GM12878 (cell line): ENCODE results near the gene MEGF11. TPM values are rescaled to one million over a fixed set of nuclear protein-coding genes. Genes with fewer than 3 reads are reported as not detected.

Source experiments
- ATAC-seq: fragments of 200-7000 bp; cut with Tn5 transposase; 3 replicates; pipeline ENCODE4 v1.9.1; 2020; ENCODE audit warnings: mild to moderate bottlenecking, moderate library complexity
- BruUV-seq: library from RNA; stranded (reverse); fragments of 400-500 nt; replicated peaks from 2 replicates; lab custom pipeline; 2021; lab: Mats Ljungman, UMichigan
- CTCF ChIA-PET: fragments of 300-600 bp; sonication (Branson Sonifier 250); formaldehyde crosslinking; extraction: SDS; loops from one replicate; lab custom pipeline; 2021; ENCODE audit warnings: inconsistent platforms; lab: Yijun Ruan, JAX
- POLR2A ChIA-PET: fragments of 350-600 bp; formaldehyde crosslinking; extraction: SDS; loops from one replicate; lab custom pipeline; 2021; ENCODE audit warnings: inconsistent platforms; lab: Charles Lee
- RAD21 ChIA-PET: fragments of 300-600 bp; sonication (Branson Sonifier 250); formaldehyde crosslinking; loops from one replicate; lab custom pipeline; 2023; ENCODE audit warnings: antibody characterized with exemption; ENCODE audit not compliant: unreplicated experiment; lab: Charles Lee
- SMC1A ChIA-PET: fragments of 300-600 bp; sonication (Branson Sonifier 250); formaldehyde crosslinking; loops from one replicate; lab custom pipeline; 2023; ENCODE audit not compliant: unreplicated experiment, uncharacterized antibody; lab: Charles Lee
- DNase-seq: peaks from one replicate; pipeline ENCODE4 v3.0.0-alpha.2; 2011; ENCODE audit warnings: low read depth, low spot score
- FAIRE-seq: peaks from 3 replicates; lab custom pipeline; 2011; peaks lifted over from hg19 to GRCh38; lab: Jason Lieb, UNC
- H2AFZ ChIP-seq: 2 replicates; pipeline ENCODE4 v1.6.0; 2011; ENCODE audit warnings: low read depth, low read length, control low read depth; ENCODE audit not compliant: control insufficient read depth
- H3K27ac ChIP-seq: 2 replicates; pipeline ENCODE4 v1.5.1; 2011; ENCODE audit warnings: control low read depth; ENCODE audit not compliant: control insufficient read depth, insufficient read depth
- H3K27me3 ChIP-seq, 2 experiments: replicated peaks in 1 of 2; 2 replicates each; pipeline versions ENCODE4 v1.6.0 to v1.6.1; 2011; ENCODE audit warnings: low read length in 1 of 2; ENCODE audit not compliant: control insufficient read depth in 2 of 2, insufficient read depth in 2 of 2
- H3K36me3 ChIP-seq, 2 experiments: 2 replicates each; pipeline ENCODE4 v1.5.1; 2011; ENCODE audit warnings: low read length in 1 of 2; ENCODE audit not compliant: control insufficient read depth in 2 of 2, insufficient read depth in 2 of 2
- H3K4me1 ChIP-seq: 2 replicates; pipeline ENCODE4 v1.6.1; 2011; ENCODE audit warnings: mild to moderate bottlenecking, low read length, moderate library complexity, mixed read lengths; ENCODE audit not compliant: control insufficient read depth, insufficient read depth
- H3K4me2 ChIP-seq: 2 replicates; pipeline ENCODE4 v1.6.0; 2011; ENCODE audit warnings: control low read depth; ENCODE audit not compliant: control insufficient read depth, insufficient read depth
- H3K4me3 ChIP-seq: fragments of 200-600 bp; sonication (generic); 2 replicates; pipeline ENCODE4 v1.5.1; 2016
- H3K79me2 ChIP-seq: 2 replicates; pipeline ENCODE4 v1.6.0; 2011; ENCODE audit warnings: low read length; ENCODE audit not compliant: control insufficient read depth, insufficient read depth
- H3K9ac ChIP-seq: 2 replicates; pipeline ENCODE4 v1.8.0; 2011; ENCODE audit warnings: low read length, control low read depth, mixed read lengths; ENCODE audit not compliant: control insufficient read depth, insufficient read depth
- H3K9me3 ChIP-seq: replicated peaks from 3 replicates; pipeline ENCODE4 v1.5.1; 2011; ENCODE audit warnings: mild to moderate bottlenecking, low read length; ENCODE audit not compliant: control insufficient read depth, insufficient read depth
- H4K20me1 ChIP-seq: 2 replicates; pipeline ENCODE4 v1.6.0; 2011; ENCODE audit not compliant: control insufficient read depth, insufficient read depth
- CEBPB ChIP-seq, 2 experiments: fragments of 150-350 bp in 1 of 2; IDR thresholded peaks; 2 replicates each; pipeline ENCODE4 v1.6.1; 2012 to 2014; ENCODE audit warnings: low read depth in 2 of 2, low read length in 2 of 2, borderline replicate concordance in 1 of 2, inconsistent platforms in 1 of 2
- E2F4 ChIP-seq: IDR thresholded peaks from 2 replicates; pipeline ENCODE4 v1.6.1; 2012; ENCODE audit warnings: low read depth, low read length, improper control_type of control experiment
- JUND ChIP-seq: IDR thresholded peaks from 2 replicates; pipeline ENCODE4 v1.6.1; 2012; ENCODE audit warnings: low read depth, mild to moderate bottlenecking, low read length, improper control_type of control experiment, moderate library complexity
- KLF5 ChIP-seq: fragments of 450-650 bp; IDR thresholded peaks from 2 replicates; pipeline ENCODE4 v1.6.1; 2014; ENCODE audit warnings: mild to moderate bottlenecking; ENCODE audit not compliant: partially characterized antibody
- MTA3 ChIP-seq: IDR thresholded peaks from 2 replicates; pipeline ENCODE4 v1.6.1; 2012; ENCODE audit warnings: low read length, inconsistent platforms, borderline replicate concordance
- MXI1 ChIP-seq: fragments of 150-350 bp; IDR thresholded peaks from 2 replicates; pipeline ENCODE4 v1.6.1; 2011; ENCODE audit warnings: low read depth, mild to moderate bottlenecking, inconsistent platforms, low read length, improper control_type of control experiment
- MYC ChIP-seq: IDR thresholded peaks from 2 replicates; pipeline ENCODE4 v1.6.1; 2011; ENCODE audit warnings: mild to moderate bottlenecking, low read length, moderate library complexity, inconsistent platforms; ENCODE audit not compliant: insufficient read depth, insufficient replicate concordance, insufficient read length, severe bottlenecking
- POLR2AphosphoS5 ChIP-seq: IDR thresholded peaks from 2 replicates; pipeline ENCODE4 v1.6.1; 2011; ENCODE audit warnings: mild to moderate bottlenecking, low read length, inconsistent platforms
- RAD51 ChIP-seq: fragments of 450-650 bp; IDR thresholded peaks from 2 replicates; pipeline ENCODE4 v1.6.1; 2016; ENCODE audit warnings: moderate library complexity, mild to moderate bottlenecking, inconsistent platforms
- SMARCA5 ChIP-seq: fragments of 450-650 bp; IDR thresholded peaks from 2 replicates; pipeline ENCODE4 v1.6.1; 2017; ENCODE audit warnings: mild to moderate bottlenecking
- STAT3 ChIP-seq: IDR thresholded peaks from 2 replicates; pipeline ENCODE4 v1.6.1; 2011; ENCODE audit warnings: low read depth, low read length, improper control_type of control experiment
- TARDBP ChIP-seq: IDR thresholded peaks from 2 replicates; pipeline ENCODE4 v1.6.1; 2016; ENCODE audit warnings: borderline replicate concordance
- ZNF622 ChIP-seq: fragments of 450-650 bp; IDR thresholded peaks from 2 replicates; pipeline ENCODE4 v1.6.1; 2017; ENCODE audit warnings: mild to moderate bottlenecking, inconsistent platforms
- WGBS: methylation state at CpG from one replicate; pipeline ENCODE4 v1.1.6; 2016; ENCODE audit warnings: low lambda C conversion rate; ENCODE audit not compliant: insufficient replicate concordance, insufficient coverage; ENCODE audit errors: missing lambda C conversion rate; 5-methylcytosine and 5-hydroxymethylcytosine counted together
- in situ Hi-C: fragments of 300-500 bp; cut with MboI; formaldehyde crosslinking; loops from 9 replicates; pipeline ENCODE4 v1.14.3; 2018; ENCODE audit warnings: mixed read lengths
- intact Hi-C: fragments of 100-400 bp; cut with micrococcal nuclease; formaldehyde crosslinking; loops from one replicate; pipeline ENCODE4 v1.14.2; 2022; ENCODE audit not compliant: unreplicated experiment
- polyA plus RNA-seq, 11 experiments: library from polyadenylated mRNA; depleted of rRNA in 4 of 11; unstranded in 6 of 11; stranded (reverse) in 5 of 11; fragments of >200 nt; fragmentation: Nextera tagmentation in 4 of 11; fragmentation: Illumina TruSeq in 1 of 11; extraction: Ambion mirVana in 4 of 11; extraction: Trizol in 1 of 11; gene quantifications; 1 replicate in 1 of 11; 2 replicates in 10 of 11; pipeline versions ENCODE4 v1.2.1 to v1.2.3, GENCODE V29; 2011 to 2016; ENCODE audit warnings: inconsistent platforms in 2 of 11, missing spikeins in 2 of 11, low read depth in 1 of 11
- total RNA-seq, 4 experiments: library from RNA; depleted of rRNA in 3 of 4; stranded (reverse); fragments of >200 nt in 3 of 4; fragmentation: Illumina TruSeq in 1 of 4; extraction: Trizol in 1 of 4; gene quantifications; 2 replicates each; pipeline versions ENCODE4 v1.2.1 to v1.2.3, GENCODE V29; 2013 to 2021
- TF ChIP-seq, protein P1 (sequence below): IDR thresholded peaks from 2 replicates; pipeline ENCODE4 v1.6.1; 2011; ENCODE audit warnings: low read depth, low read length, improper control_type of control experiment, borderline replicate concordance
- TF ChIP-seq, protein P2 (sequence below): IDR thresholded peaks from 2 replicates; pipeline ENCODE4 v1.6.1; 2012; ENCODE audit warnings: low read depth, low read length, improper control_type of control experiment
- TF ChIP-seq, protein P3 (sequence below): fragments of 450-650 bp; formaldehyde crosslinking; IDR thresholded peaks from 2 replicates; pipeline ENCODE4 v1.5.0; 2022; ENCODE audit warnings: mild to moderate bottlenecking, missing genetic modification characterization

The MEGF11 gene
- total and polyA plus RNA-seq, 10 of the 15 experiments (the other 5 are each of a cell fraction or from before 2014, with no cell fraction given) = 0.03 to 1.7 (median 0.49) TPM

DNA sequence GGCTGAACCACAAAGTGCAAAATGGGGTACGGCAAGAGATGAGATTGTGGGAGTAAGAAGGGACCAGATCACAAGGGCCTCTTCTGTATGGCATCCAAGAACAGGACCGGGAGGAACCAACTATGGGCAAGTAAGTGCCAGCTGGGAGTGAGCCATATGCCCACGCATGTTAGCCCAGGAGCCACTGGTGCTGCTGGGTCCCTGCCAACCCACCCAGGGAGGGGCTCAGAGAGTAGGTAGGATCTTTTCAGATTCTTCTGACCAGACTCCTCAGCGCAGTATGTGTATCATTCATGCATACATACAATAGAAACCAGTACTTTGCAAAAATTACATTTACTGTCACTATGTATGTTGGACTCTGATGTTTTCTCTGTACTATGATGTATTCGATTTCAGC lies 330.3 kb downstream of the MEGF11 start:
- Histone ChIP-seq H3K27ac (no peak overlapping the region), H2AFZ (no peak overlapping the region), H3K4me2 (no peak overlapping the region), H4K20me1 (no peaks in the 10 kb centered on the region), H3K9ac (no peak overlapping the region), H3K9me3 (no peaks in the 10 kb centered on the region), H3K4me1 (peaks cover 39% of the 10 kb centered on the region), H3K4me3 (no peak overlapping the region), H3K79me2 (no peaks in the 10 kb centered on the region), H3K36me3 (no peaks in the 10 kb centered on the region; a peak in 1 of 4 replicates), H3K27me3 (no peaks in the 10 kb centered on the region)
- SMC1A ChIA-PET = interaction anchor here (3.4 to 4.4 kb wide), 2 partner anchors 21 to 30 kb away, joined by 11 to 70 read pairs; no protein-coding TSS in a partner anchor
- ATAC-seq = no peak
- WGBS = 84% methylated on average over 5 of the region's 5 CpGs
- no peak for FAIRE-seq
- intact Hi-C loops = no loop called here
- CTCF ChIA-PET = interaction anchor here (1.4 kb wide), 1 partner anchor 18 kb away, joined by 3 read pairs; no protein-coding TSS in a partner anchor
- BruUV-seq = no TSS peak
- RAD21 ChIA-PET = no interaction called here
- DNase-seq = no peak
- POLR2A ChIA-PET = interaction anchor here (3.2 kb wide), 1 partner anchor 19 kb away, joined by 23 read pairs; no protein-coding TSS in a partner anchor
- in situ Hi-C loops = no loop called here
- no peak for TF ChIP-seq POLR2AphosphoS5
- TF ChIP-seq MTA3 = no peak
- no peak for TF ChIP-seq JUND
- no peak for TF ChIP-seq MYC
- no peak for TF ChIP-seq SMARCA5
- TF ChIP-seq, protein P1, sequence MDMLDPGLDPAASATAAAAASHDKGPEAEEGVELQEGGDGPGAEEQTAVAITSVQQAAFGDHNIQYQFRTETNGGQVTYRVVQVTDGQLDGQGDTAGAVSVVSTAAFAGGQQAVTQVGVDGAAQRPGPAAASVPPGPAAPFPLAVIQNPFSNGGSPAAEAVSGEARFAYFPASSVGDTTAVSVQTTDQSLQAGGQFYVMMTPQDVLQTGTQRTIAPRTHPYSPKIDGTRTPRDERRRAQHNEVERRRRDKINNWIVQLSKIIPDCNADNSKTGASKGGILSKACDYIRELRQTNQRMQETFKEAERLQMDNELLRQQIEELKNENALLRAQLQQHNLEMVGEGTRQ = no peak
- no peak for TF ChIP-seq TARDBP
- TF ChIP-seq, protein P2, sequence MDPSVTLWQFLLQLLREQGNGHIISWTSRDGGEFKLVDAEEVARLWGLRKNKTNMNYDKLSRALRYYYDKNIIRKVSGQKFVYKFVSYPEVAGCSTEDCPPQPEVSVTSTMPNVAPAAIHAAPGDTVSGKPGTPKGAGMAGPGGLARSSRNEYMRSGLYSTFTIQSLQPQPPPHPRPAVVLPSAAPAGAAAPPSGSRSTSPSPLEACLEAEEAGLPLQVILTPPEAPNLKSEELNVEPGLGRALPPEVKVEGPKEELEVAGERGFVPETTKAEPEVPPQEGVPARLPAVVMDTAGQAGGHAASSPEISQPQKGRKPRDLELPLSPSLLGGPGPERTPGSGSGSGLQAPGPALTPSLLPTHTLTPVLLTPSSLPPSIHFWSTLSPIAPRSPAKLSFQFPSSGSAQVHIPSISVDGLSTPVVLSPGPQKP = no peak
- TF ChIP-seq MXI1 = no peak
- no peak for TF ChIP-seq CEBPB (IDR thresholded peaks at IDR 0.05; ENCODE audit: borderline replicate concordance in 1 of 2, low read depth in 2 of 2, low read length in 2 of 2)
- TF ChIP-seq ZNF622 = no peak
- no peak for TF ChIP-seq KLF5
- TF ChIP-seq, protein P3, sequence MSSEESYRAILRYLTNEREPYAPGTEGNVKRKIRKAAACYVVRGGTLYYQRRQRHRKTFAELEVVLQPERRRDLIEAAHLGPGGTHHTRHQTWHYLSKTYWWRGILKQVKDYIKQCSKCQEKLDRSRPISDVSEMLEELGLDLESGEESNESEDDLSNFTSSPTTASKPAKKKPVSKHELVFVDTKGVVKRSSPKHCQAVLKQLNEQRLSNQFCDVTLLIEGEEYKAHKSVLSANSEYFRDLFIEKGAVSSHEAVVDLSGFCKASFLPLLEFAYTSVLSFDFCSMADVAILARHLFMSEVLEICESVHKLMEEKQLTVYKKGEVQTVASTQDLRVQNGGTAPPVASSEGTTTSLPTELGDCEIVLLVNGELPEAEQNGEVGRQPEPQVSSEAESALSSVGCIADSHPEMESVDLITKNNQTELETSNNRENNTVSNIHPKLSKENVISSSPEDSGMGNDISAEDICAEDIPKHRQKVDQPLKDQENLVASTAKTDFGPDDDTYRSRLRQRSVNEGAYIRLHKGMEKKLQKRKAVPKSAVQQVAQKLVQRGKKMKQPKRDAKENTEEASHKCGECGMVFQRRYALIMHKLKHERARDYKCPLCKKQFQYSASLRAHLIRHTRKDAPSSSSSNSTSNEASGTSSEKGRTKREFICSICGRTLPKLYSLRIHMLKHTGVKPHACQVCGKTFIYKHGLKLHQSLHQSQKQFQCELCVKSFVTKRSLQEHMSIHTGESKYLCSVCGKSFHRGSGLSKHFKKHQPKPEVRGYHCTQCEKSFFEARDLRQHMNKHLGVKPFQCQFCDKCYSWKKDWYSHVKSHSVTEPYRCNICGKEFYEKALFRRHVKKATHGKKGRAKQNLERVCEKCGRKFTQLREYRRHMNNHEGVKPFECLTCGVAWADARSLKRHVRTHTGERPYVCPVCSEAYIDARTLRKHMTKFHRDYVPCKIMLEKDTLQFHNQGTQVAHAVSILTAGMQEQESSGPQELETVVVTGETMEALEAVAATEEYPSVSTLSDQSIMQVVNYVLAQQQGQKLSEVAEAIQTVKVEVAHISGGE (CRISPR knock-in tag) = no peak
- no peak for TF ChIP-seq E2F4
- TF ChIP-seq STAT3 = no peak
- no peak for TF ChIP-seq RAD51
